ENCODE measurements around the gene THADA. TPM values are rescaled to one million over a fixed set of nuclear protein-coding genes. Genes with fewer than 3 reads are reported as not detected.
"Not testable (repeated sequence)": the region's sequence is repeated elsewhere in the genome, so short reads cannot be mapped to it uniquely, and the experiment has no call there.

THADA gene
- total RNA-seq, 4 donors from 2014 or later: 35.7 to 49.2 (median 47.4) TPM

GRCh38 chr2:43540021-43540779, 55.6 kb downstream of the THADA start:
- peak; percentile 72 to 92 for DNase-seq (ENCODE audit: low spot score in 2 of 2)
- Histone ChIP-seq H3K4me1 (peaks cover 0 to 38% (median 9%) of the 10 kb centered on the region in 4 donors), H3K4me3 (no peak overlapping the region), H3K27me3 (no peaks in the 10 kb centered on the region), H3K27ac (peak overlapping the region; percentile 38 to 85 (median 72)), H3K9me3 (no peaks in the 10 kb centered on the region), H3K36me3 (peaks cover 0 to 5% (median 0%) of the 10 kb centered on the region in 3 donors)
- peak; percentile 98 to 100 for TF ChIP-seq EP300 (IDR thresholded peaks at IDR 0.05)
- no peak for TF ChIP-seq POLR2A (IDR thresholded peaks at IDR 0.05)
- peak in 1 of 5 experiments; percentile 23 for TF ChIP-seq CTCF (IDR thresholded peaks at IDR 0.05)
- WGBS, 2 donors: 50 to 57% methylated on average over 4 of the region's 4 CpGs

- 87 to 88% methylated on average over 5 of the region's 5 CpGs for WGBS, 2 donors
- peaks cover 0 to 5% (median 0%) of the 10 kb centered on the region in 3 donors for H3K36me3 ChIP-seq
- no peak for DNase-seq (ENCODE audit: low spot score in 2 of 2)
Observed at GRCh38 chr2:43539436-43539835, 56.4 kb downstream of the THADA start.

GRCh38 chr2:43538034-43538670, 57.7 kb downstream of the THADA start:
- Histone ChIP-seq H3K27me3 (no peaks in the 10 kb centered on the region), H3K9me3 (no peaks in the 10 kb centered on the region), H3K27ac (peak overlapping the region; percentile 27 to 85 (median 70)), H3K36me3 (peaks cover 0 to 11% (median 0%) of the 10 kb centered on the region in 3 donors), H3K4me1 (peaks cover 0 to 38% (median 9%) of the 10 kb centered on the region in 4 donors), H3K4me3 (no peak overlapping the region)
- DNase-seq (ENCODE audit: low spot score in 2 of 2): no peak
- 64 to 71% methylated on average over 1 of the region's 1 CpG for WGBS, 2 donors
- TF ChIP-seq EP300 (IDR thresholded peaks at IDR 0.05) (no peak), POLR2A (IDR thresholded peaks at IDR 0.05) (no peak), CTCF (IDR thresholded peaks at IDR 0.05) (no peak)

More at GRCh38 chr2:43539436-43539835, 56.4 kb downstream of the THADA start:
- Histone ChIP-seq H3K4me1 (peaks cover 0 to 38% (median 9%) of the 10 kb centered on the region in 4 donors), H3K27me3 (no peaks in the 10 kb centered on the region), H3K4me3 (no peak overlapping the region), H3K9me3 (no peaks in the 10 kb centered on the region), H3K27ac (peak overlapping the region; percentile 27 to 85 (median 70))
- TF ChIP-seq CTCF (IDR thresholded peaks at IDR 0.05) (no peak), EP300 (IDR thresholded peaks at IDR 0.05) (no peak), POLR2A (IDR thresholded peaks at IDR 0.05) (no peak)

GRCh38 chr2:43537137-43537536, 58.7 kb downstream of the THADA start:
- Histone ChIP-seq H3K4me1 (peaks cover 0 to 34% (median 8%) of the 10 kb centered on the region in 4 donors), H3K27ac (peak overlapping the region in 2 of 4 donors; percentile 27 to 85), H3K9me3 (no peaks in the 10 kb centered on the region), H3K27me3 (no peaks in the 10 kb centered on the region), H3K36me3 (peaks cover 0 to 16% (median 0%) of the 10 kb centered on the region in 3 donors), H3K4me3 (no peak overlapping the region)
- no peak for TF ChIP-seq POLR2A (IDR thresholded peaks at IDR 0.05)
- peak; percentile 26 to 27 for TF ChIP-seq EP300 (IDR thresholded peaks at IDR 0.05)
- DNase-seq (ENCODE audit: low spot score in 2 of 2): no peak
- WGBS, 2 donors: 48 to 53% methylated on average over 2 of the region's 2 CpGs

- Histone ChIP-seq H3K36me3 (peaks cover 0 to 16% (median 0%) of the 10 kb centered on the region in 3 donors), H3K4me3 (no peak overlapping the region), H3K4me1 (peaks cover 0 to 14% (median 2%) of the 10 kb centered on the region in 4 donors), H3K27ac (no peak overlapping the region), H3K27me3 (no peaks in the 10 kb centered on the region), H3K9me3 (no peaks in the 10 kb centered on the region)
- TF ChIP-seq EP300 (IDR thresholded peaks at IDR 0.05) (no peak), POLR2A (IDR thresholded peaks at IDR 0.05) (no peak), CTCF (IDR thresholded peaks at IDR 0.05) (no peak)
- DNase-seq (ENCODE audit: low spot score in 2 of 2): no peak
- whole genome bisulfite sequencing, 2 donors: 92 to 96% methylated on average over 3 of the region's 3 CpGs
Observed at GRCh38 chr2:43534569-43534968, 61.3 kb downstream of the THADA start.

GRCh38 chr2:43532572-43532971, 63.3 kb downstream of the THADA start:
- peaks cover 0 to 16% (median 0%) of the 10 kb centered on the region in 3 donors for H3K36me3 ChIP-seq
- 95 to 97% methylated on average over 3 of the region's 3 CpGs for WGBS, 2 donors
- not testable (repeated sequence) for DNase-seq (ENCODE audit: low spot score in 2 of 2); H3K4me3 ChIP-seq; H3K27ac ChIP-seq; H3K4me1 ChIP-seq; H3K27me3 ChIP-seq; H3K9me3 ChIP-seq
